Nephron progenitor cell (in vitro differentiated cells): Measurements from ENCODE around the gene GP1BA.
A peak's percentile ranks its signal among the peaks of the same experiment; 100 is the strongest.

Source experiments
- DNase-seq: peaks from one replicate; pipeline ENCODE4 v3.0.0; 2021
- H3K27ac Mint-ChIP-seq: 2 replicates; pipeline ENCODE4 v1.8.0; 2021; ENCODE audit warnings: mild to moderate bottlenecking, moderate library complexity, mixed read lengths
- H3K27me3 Mint-ChIP-seq: 2 replicates; pipeline ENCODE4 v1.8.0; 2021; ENCODE audit warnings: mild to moderate bottlenecking, low read depth, mixed read lengths; ENCODE audit not compliant: poor library complexity
- H3K36me3 Mint-ChIP-seq: 2 replicates; pipeline ENCODE4 v1.8.0; 2021; ENCODE audit warnings: low read depth, mixed read lengths
- H3K4me1 Mint-ChIP-seq: 2 replicates; pipeline ENCODE4 v1.8.0; 2021; ENCODE audit warnings: mixed read lengths
- H3K4me3 Mint-ChIP-seq: 2 replicates; pipeline ENCODE4 v1.8.0; 2021; ENCODE audit warnings: mild to moderate bottlenecking, moderate library complexity, mixed read lengths
- H3K9me3 Mint-ChIP-seq: 2 replicates; pipeline ENCODE4 v1.8.0; 2021; ENCODE audit warnings: mild to moderate bottlenecking, moderate library complexity, mixed read lengths
- CTCF ChIP-seq: fragments of 200-600 bp; sonication (generic); IDR thresholded peaks from 2 replicates; pipeline ENCODE4 v1.5.0; 2021; ENCODE audit warnings: antibody characterized with exemption

GP1BA gene

GRCh38 chr17:4973256-4974114 lies 41.4 kb downstream of the GP1BA start:
- Mint-ChIP-seq H3K4me1 (peaks cover 15% of the 10 kb centered on the region), H3K27ac (peak overlapping the region; percentile 53), H3K36me3 (peaks cover 37% of the 10 kb centered on the region)

GRCh38 chr17:4974115-4974670 lies 42.1 kb downstream of the GP1BA start:
- Mint-ChIP-seq H3K9me3 (no peaks in the 10 kb centered on the region), H3K4me3 (no peak overlapping the region), H3K27me3 (peaks cover 10% of the 10 kb centered on the region), H3K27ac (peak overlapping the region; percentile 53), H3K36me3 (peaks cover 37% of the 10 kb centered on the region), H3K4me1 (peaks cover 16% of the 10 kb centered on the region)
- DNase-seq, result no peak
- TF ChIP-seq CTCF, result no peak

More at GRCh38 chr17:4973256-4974114, 41.4 kb downstream of the GP1BA start:
- Mint-ChIP-seq H3K9me3 (no peaks in the 10 kb centered on the region), H3K4me3 (no peak overlapping the region), H3K27me3 (peaks cover 10% of the 10 kb centered on the region)
- no peak for DNase-seq
- TF ChIP-seq CTCF, result no peak

GRCh38 chr17:4978726-4979125 lies 46.6 kb downstream of the GP1BA start:
- Mint-ChIP-seq H3K36me3 (peaks cover 28% of the 10 kb centered on the region), H3K27ac (no peak overlapping the region), H3K4me1 (peaks cover 17% of the 10 kb centered on the region), H3K9me3 (no peaks in the 10 kb centered on the region), H3K27me3 (peaks cover 3% of the 10 kb centered on the region), H3K4me3 (no peak overlapping the region)
- no peak for DNase-seq
- TF ChIP-seq CTCF, result no peak

- Mint-ChIP-seq H3K4me3 (peak overlapping the region; percentile 21), H3K4me1 (peaks cover 20% of the 10 kb centered on the region), H3K36me3 (peaks cover 22% of the 10 kb centered on the region), H3K9me3 (no peaks in the 10 kb centered on the region), H3K27ac (peak overlapping the region; percentile 6), H3K27me3 (peaks cover 5% of the 10 kb centered on the region)
- peak; percentile 75 for TF ChIP-seq CTCF
- DNase-seq, result peak; percentile 58
Measured at GRCh38 chr17:4980644-4981216, 48.7 kb downstream of the GP1BA start.

GRCh38 chr17:4982305-4982704 lies 50.2 kb downstream of the GP1BA start:
- Mint-ChIP-seq H3K9me3 (no peaks in the 10 kb centered on the region), H3K27me3 (peaks cover 5% of the 10 kb centered on the region), H3K4me3 (no peak overlapping the region), H3K4me1 (peaks cover 29% of the 10 kb centered on the region), H3K27ac (no peak overlapping the region), H3K36me3 (peaks cover 21% of the 10 kb centered on the region)
- DNase-seq, result no peak
- no peak for TF ChIP-seq CTCF
